ELF-1 (cell line): ENCODE data around the gene SLC45A2.
"Not testable (repeated sequence)": the region's sequence is repeated elsewhere in the genome, so short reads cannot be mapped to it uniquely, and the experiment has no call there.

Experiments used
- DNase-seq: peaks from one replicate; pipeline ENCODE4 v3.0.0-alpha.2; 2016; ENCODE audit warnings: low read depth, low spot score

The SLC45A2 gene

DNA sequence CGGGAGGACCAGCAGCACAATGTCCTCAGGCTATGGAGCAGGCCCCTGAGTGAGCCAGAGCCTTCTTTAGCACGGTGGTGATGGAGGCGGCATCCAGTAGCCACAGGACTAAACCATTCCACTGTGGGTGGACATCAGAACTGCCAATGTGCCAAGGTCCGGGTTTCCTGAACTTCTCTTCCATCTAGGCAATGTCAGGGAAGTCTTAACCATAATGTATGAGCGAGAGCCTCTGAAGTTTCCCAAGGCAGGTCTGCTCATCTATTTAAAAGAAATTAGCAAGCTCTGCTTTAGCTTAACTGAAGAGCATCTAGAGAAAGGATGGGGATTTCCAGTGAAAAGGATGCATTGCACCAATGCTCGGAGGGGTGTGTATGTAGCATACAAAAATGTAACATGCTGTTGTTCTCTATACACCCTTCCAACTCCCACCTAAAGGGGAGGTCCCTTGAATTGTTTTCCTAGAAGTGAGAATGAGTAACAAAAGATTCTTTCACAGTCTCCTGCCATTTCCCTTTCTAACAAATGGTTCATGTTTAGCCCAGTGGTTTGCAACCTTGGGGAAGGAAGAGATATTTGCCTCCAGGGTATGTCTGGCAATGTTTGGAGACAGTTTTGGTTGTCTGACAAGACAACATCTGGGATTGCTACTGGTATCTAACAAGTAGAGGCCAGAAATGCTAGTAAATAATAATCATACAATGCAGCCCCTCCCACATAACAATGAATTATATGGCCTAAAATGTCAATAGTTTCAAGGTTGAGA, 54.4 kb downstream of the SLC45A2 start:
- DNase-seq: peak; percentile 34

DNA sequence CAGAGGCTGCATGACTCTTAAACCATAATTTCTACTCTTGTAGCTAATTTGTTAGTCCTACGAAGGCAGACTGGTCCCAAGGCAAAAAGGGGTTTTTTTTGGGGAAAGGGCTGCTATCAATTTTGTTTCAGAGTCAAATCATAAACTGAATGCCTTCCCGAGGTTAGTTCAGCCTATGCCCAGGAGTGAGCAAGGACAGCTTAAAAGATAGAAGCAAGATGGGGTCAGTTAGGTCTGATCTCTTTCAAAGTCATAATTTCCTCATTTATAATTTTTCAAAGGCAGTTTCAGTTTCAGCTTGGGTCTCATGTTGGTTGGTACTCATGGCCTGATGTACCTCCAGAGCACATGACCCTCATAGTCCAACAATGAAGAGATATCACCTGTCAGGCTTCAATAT, 56.2 kb downstream of the SLC45A2 start:
- no peak for DNase-seq

DNA sequence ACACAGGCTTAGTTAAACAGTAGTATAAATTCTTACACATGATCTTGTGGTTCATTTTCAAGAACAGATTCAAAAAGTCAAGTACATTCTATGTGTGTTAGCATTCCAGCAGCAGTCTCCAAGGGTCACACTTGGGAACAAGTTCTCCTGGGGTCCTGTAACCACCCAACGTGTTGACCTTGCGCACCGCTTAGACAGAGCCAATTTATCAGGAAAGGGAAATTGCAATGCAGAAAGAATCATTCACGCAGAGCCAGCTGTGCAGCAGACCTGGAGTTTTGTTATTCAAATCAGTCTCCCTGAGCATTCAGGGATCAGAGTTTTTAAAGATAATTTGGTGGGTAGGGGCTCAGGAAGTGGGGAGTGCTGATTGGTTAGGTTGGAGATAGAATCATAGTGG, 56.8 kb downstream of the SLC45A2 start:
- no peak for DNase-seq

DNA sequence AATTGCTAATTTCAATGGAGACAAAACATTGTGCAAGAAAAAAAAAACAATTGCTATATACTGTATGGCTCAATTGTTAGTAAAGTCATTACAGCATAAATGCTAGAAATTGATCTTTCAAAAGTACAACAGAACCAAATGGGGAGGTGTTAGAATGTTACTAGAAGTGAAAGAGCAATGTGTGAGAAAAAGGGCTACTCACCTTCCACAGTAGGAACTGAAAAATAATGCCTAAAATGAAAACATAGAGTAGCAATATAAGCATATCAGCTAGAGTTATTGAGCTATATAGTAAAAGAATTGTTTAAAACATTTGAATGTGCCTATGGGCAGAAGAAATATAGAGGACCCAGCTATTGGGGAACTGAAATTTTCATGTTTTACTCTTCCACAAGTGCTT, 59.2 kb downstream of the SLC45A2 start:
- DNase-seq: no peak

- DNase-seq: no peak
These were observed 63.5 kb downstream of the SLC45A2 start for GRCh38 chr5:33921002-33921401.

- not testable (repeated sequence) for DNase-seq
These were observed 69.6 kb downstream of the SLC45A2 start for GRCh38 chr5:33914844-33915243.

- peak; percentile 20 for DNase-seq
These were observed 78.2 kb downstream of the SLC45A2 start for GRCh38 chr5:33906248-33906647.

GRCh38 chr5:33905381-33905780, 79.1 kb downstream of the SLC45A2 start:
- DNase-seq: no peak

DNA sequence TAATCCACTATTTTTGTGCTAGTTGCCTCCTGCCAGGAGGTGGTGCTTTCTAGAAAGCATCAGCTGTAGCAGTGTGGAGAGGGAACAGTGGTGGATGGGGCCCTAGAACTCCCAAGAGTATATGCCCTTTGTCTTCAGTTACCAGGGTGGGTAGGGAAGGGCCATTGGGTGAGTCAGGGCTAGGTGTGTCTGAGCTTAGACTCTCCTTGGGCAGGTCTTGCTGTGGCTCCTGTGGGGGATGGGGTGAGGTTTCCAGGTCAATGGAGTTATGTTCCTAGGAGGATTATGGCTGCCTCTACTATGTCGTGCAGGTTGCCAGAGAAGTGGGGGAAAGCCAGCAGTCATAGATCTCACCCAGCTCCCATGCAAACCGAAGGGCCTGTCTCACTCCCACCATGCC, 81.4 kb downstream of the SLC45A2 start:
- DNase-seq: no peak

DNA sequence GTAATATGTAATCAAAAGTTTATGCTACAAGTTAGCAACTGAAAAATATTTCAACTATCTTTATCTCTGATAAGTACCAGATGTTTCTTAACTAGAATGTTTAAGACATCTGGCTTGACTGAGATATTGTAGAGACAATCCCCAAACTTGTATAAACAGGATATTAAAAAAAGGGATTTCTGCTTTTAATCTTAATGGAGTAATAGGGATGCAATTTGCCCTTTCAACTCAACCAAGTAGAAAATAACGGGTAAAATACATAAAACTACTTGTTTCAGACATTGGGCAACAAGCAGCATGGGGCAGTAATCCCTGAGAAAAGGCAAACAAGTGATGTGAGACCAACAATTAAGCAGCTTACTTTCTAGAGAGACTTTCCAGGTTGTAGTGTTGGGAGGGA, 83.3 kb downstream of the SLC45A2 start:
- no peak for DNase-seq
